ENCODE results near the gene ASB16.

Gene ASB16

DNA sequence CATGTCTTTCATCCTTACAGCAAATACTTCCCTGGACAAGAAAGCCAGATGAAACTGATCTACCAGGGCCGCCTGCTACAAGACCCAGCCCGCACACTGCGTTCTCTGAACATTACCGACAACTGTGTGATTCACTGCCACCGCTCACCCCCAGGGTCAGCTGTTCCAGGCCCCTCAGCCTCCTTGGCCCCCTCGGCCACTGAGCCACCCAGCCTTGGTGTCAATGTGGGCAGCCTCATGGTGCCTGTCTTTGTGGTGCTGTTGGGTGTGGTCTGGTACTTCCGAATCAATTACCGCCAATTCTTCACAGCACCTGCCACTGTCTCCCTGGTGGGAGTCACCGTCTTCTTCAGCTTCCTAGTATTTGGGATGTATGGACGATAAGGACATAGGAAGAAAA, 20.0 kb downstream of the ASB16 start:
- Histone ChIP-seq H3K36me3 (ENCODE audit: control insufficient read depth, low read length) (peaks cover 50% of the 10 kb centered on the region), H4K20me1 (ENCODE audit: control insufficient read depth, insufficient read depth, low read depth, low read length) (0 out of 2 replicates have a peak, but pooled peaks cover 3% of the 10 kb centered on the region), H3K4me2 (ENCODE audit: low read length) (no peak overlapping the region), H3K79me2 (ENCODE audit: control insufficient read depth, low read length) (peaks cover 26% of the 10 kb centered on the region), H3K9me3 (ENCODE audit: control insufficient read depth, insufficient read depth, low read length) (no peaks in the 10 kb centered on the region), H3K4me1 (ENCODE audit: control insufficient read depth, low read length) (peaks cover 15% of the 10 kb centered on the region), H3K27me3 (ENCODE audit: control insufficient read depth, low read length) (no peaks in the 10 kb centered on the region), H3F3A (ENCODE audit: control insufficient read depth, insufficient read depth) (peaks cover 4% of the 10 kb centered on the region; the same call in 1 of the 2 replicates), H3K4me3 (ENCODE audit: low read length) (no peak overlapping the region), H3K9me2 (replicated peaks; ENCODE audit: control insufficient read depth, low read length) (no peaks in the 10 kb centered on the region), H3K27ac (ENCODE audit: low read depth, low read length) (no peak overlapping the region)
- TF ChIP-seq, protein P1, sequence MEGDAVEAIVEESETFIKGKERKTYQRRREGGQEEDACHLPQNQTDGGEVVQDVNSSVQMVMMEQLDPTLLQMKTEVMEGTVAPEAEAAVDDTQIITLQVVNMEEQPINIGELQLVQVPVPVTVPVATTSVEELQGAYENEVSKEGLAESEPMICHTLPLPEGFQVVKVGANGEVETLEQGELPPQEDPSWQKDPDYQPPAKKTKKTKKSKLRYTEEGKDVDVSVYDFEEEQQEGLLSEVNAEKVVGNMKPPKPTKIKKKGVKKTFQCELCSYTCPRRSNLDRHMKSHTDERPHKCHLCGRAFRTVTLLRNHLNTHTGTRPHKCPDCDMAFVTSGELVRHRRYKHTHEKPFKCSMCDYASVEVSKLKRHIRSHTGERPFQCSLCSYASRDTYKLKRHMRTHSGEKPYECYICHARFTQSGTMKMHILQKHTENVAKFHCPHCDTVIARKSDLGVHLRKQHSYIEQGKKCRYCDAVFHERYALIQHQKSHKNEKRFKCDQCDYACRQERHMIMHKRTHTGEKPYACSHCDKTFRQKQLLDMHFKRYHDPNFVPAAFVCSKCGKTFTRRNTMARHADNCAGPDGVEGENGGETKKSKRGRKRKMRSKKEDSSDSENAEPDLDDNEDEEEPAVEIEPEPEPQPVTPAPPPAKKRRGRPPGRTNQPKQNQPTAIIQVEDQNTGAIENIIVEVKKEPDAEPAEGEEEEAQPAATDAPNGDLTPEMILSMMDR (IDR thresholded peaks at IDR 0.05; ENCODE audit: low read depth, low read length, poor library complexity, severe bottlenecking), result no peak
- no peak for TF ChIP-seq EZH2phosphoT487 (IDR thresholded peaks at IDR 0.05; ENCODE audit: borderline replicate concordance, low read length)

DNA sequence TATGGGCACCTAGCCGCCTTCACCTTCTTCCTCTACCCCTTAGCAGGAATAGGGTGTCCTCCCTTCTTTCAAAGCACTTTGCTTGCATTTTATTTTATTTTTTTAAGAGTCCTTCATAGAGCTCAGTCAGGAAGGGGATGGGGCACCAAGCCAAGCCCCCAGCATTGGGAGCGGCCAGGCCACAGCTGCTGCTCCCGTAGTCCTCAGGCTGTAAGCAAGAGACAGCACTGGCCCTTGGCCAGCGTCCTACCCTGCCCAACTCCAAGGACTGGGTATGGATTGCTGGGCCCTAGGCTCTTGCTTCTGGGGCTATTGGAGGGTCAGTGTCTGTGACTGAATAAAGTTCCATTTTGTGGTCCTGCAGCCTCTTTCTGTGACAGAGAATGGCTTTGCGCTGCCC, 20.9 kb downstream of the ASB16 start:
- Histone ChIP-seq H4K20me1 (ENCODE audit: control insufficient read depth, insufficient read depth, low read depth, low read length) (no peaks in the 10 kb centered on the region), H3K79me2 (ENCODE audit: control insufficient read depth, low read length) (peaks cover 17% of the 10 kb centered on the region), H3F3A (ENCODE audit: control insufficient read depth, insufficient read depth) (peaks cover 4% of the 10 kb centered on the region; the same call in 1 of the 2 replicates), H3K27ac (ENCODE audit: low read depth, low read length) (no peak overlapping the region), H3K36me3 (ENCODE audit: control insufficient read depth, low read length) (peaks cover 54% of the 10 kb centered on the region), H3K9me2 (replicated peaks; ENCODE audit: control insufficient read depth, low read length) (no peaks in the 10 kb centered on the region), H3K27me3 (ENCODE audit: control insufficient read depth, low read length) (no peaks in the 10 kb centered on the region), H3K4me1 (ENCODE audit: control insufficient read depth, low read length) (peaks cover 12% of the 10 kb centered on the region), H3K4me2 (ENCODE audit: low read length) (no peak overlapping the region), H3K9me3 (ENCODE audit: control insufficient read depth, insufficient read depth, low read length) (no peaks in the 10 kb centered on the region), H3K4me3 (ENCODE audit: low read length) (no peak overlapping the region)
- no peak for TF ChIP-seq EZH2phosphoT487 (IDR thresholded peaks at IDR 0.05; ENCODE audit: borderline replicate concordance, low read length)
- TF ChIP-seq, protein P1 (IDR thresholded peaks at IDR 0.05; ENCODE audit: low read depth, low read length, poor library complexity, severe bottlenecking), result no peak

DNA sequence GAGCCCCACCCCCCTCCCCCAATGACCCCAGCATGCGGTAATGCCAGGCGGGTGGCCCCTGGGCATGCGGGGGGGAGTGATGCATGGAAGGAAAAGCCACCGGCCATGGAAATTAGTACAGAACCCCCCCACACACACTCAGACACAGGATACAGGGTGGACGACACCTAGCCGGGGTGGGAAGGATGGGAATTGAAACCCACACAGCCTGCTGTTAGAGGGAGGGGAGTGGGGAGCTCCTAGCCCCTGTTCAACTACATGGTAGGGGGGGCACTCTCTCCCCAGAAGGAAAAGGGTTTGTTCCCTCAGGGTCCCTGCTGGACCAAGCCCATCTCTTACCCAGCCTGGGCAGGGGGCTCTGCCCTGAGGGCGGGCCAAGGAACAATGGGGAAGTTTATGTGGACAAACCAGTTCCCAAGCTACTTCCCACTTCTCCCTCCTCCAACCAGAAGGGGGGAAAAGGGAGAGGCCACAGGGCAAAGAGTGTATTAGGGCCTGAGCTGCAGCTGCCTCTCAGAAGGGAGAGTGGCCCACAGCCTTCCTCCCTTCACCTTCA, 21.5 kb downstream of the ASB16 start:
- Histone ChIP-seq H3F3A (ENCODE audit: control insufficient read depth, insufficient read depth) (peaks cover 4% of the 10 kb centered on the region; the same call in 1 of the 2 replicates), H3K4me3 (ENCODE audit: low read length) (no peak overlapping the region), H3K27me3 (ENCODE audit: control insufficient read depth, low read length) (no peaks in the 10 kb centered on the region), H4K20me1 (ENCODE audit: control insufficient read depth, insufficient read depth, low read depth, low read length) (no peaks in the 10 kb centered on the region), H3K4me2 (ENCODE audit: low read length) (no peak overlapping the region), H3K4me1 (ENCODE audit: control insufficient read depth, low read length) (peaks cover 12% of the 10 kb centered on the region), H3K79me2 (ENCODE audit: control insufficient read depth, low read length) (peaks cover 20% of the 10 kb centered on the region), H3K9me2 (replicated peaks; ENCODE audit: control insufficient read depth, low read length) (no peaks in the 10 kb centered on the region), H3K9me3 (ENCODE audit: control insufficient read depth, insufficient read depth, low read length) (no peaks in the 10 kb centered on the region), H3K27ac (ENCODE audit: low read depth, low read length) (no peak overlapping the region), H3K36me3 (ENCODE audit: control insufficient read depth, low read length) (peaks cover 58% of the 10 kb centered on the region)
- TF ChIP-seq, protein P1 (IDR thresholded peaks at IDR 0.05; ENCODE audit: low read depth, low read length, poor library complexity, severe bottlenecking), result no peak
- no peak for TF ChIP-seq EZH2phosphoT487 (IDR thresholded peaks at IDR 0.05; ENCODE audit: borderline replicate concordance, low read length)
